Measurements from ENCODE around the gene ATP1A2. TPM values are rescaled to one million over a fixed set of nuclear protein-coding genes. Genes with fewer than 3 reads are reported as not detected.

ATP1A2 gene
- total RNA-seq, 4 donors from 2014 or later: 1.1 to 5.8 (median 5.0) TPM

DNA sequence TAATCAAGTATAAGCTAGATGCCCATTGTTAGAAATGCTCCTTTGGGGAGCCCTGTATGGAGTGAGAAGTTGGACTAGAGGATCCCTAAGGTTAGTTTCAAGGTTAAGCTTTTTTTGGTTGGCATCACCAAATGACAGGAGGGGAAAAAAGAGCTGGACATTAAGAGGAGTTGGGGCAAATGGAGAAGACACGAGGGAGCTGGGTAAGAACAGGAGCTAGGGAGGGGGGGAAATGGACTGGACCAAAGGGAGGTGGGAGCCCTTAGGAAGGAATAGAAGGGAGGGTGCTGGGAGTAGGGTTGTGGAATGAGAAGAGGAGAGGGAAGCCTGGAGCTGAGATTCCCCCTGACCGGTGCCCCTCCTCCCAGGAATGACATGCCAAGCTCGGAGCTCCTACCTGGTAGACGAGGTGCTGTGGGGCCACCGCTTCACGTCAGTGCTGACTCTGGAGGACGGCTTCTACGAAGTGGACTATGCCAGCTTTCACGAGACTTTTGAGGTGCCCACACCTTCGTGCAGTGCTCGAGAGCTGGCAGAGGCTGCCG is 28.4 kb upstream of the ATP1A2 start:
- intact Hi-C loops (cut with DNase I; ENCODE audit: low total_unique reads): no loop called here
- H3K4me3 ChIP-seq (ENCODE audit: low read depth, poor library complexity, severe bottlenecking): no peak overlapping the region
- DNase-seq (ENCODE audit: low spot score in 2 of 2): no peak
- WGBS, 2 donors: 91 to 94% methylated on average over 12 of the region's 12 CpGs
- TF ChIP-seq POLR2A (IDR thresholded peaks at IDR 0.05): no peak

DNA sequence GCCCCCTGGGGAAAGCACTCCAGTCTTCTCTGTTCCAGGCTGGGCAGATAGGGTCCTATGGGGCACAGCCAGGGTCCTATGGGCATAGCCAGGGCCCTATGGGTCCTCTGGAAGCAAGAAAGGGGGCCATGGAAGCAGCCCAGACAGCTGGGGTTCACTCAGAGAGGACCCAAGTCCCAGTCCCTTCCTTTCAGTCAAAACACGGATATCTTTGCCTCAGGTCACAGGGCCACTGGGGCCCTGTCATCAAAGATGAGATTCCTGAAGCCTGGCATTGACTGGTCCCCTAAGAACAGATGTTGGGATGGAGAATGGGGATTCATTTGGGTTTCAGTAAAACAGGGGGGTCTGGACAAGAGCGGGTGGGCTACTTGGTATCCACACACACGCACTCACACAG is 25.7 kb upstream of the ATP1A2 start:
- no peak for TF ChIP-seq POLR2A (IDR thresholded peaks at IDR 0.05)
- TF ChIP-seq, protein P1, sequence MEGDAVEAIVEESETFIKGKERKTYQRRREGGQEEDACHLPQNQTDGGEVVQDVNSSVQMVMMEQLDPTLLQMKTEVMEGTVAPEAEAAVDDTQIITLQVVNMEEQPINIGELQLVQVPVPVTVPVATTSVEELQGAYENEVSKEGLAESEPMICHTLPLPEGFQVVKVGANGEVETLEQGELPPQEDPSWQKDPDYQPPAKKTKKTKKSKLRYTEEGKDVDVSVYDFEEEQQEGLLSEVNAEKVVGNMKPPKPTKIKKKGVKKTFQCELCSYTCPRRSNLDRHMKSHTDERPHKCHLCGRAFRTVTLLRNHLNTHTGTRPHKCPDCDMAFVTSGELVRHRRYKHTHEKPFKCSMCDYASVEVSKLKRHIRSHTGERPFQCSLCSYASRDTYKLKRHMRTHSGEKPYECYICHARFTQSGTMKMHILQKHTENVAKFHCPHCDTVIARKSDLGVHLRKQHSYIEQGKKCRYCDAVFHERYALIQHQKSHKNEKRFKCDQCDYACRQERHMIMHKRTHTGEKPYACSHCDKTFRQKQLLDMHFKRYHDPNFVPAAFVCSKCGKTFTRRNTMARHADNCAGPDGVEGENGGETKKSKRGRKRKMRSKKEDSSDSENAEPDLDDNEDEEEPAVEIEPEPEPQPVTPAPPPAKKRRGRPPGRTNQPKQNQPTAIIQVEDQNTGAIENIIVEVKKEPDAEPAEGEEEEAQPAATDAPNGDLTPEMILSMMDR (IDR thresholded peaks at IDR 0.05): no peak
- intact Hi-C loops (cut with DNase I; ENCODE audit: low total_unique reads): no loop called here
- WGBS, 2 donors: 84 to 87% methylated on average over 3 of the region's 3 CpGs
- no peak overlapping the region for H3K4me3 ChIP-seq (ENCODE audit: low read depth, poor library complexity, severe bottlenecking)
- DNase-seq (ENCODE audit: low spot score in 2 of 2): no peak

DNA sequence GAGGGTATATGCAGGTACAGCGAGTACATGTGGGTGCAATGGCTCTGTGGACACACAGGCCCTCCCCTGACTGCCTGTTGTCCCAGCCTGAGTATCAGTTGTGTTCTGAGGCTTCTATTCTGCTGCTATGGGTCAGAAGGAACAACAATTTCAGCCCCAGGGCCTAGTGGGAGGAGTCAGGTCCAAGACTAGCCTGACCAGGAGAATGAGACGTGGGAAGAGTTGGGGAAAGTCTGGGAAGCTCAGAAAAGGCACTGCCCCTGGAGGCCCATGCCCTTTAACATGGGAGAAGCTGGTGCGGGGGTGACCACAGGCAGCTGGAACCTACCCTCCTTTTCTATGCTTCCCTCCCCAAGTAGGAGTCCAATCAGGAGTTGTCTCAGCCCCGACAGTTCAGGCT is 24.8 kb upstream of the ATP1A2 start:
- 81 to 86% methylated on average over 4 of the region's 4 CpGs for WGBS, 2 donors
- no peak overlapping the region for H3K4me3 ChIP-seq (ENCODE audit: low read depth, poor library complexity, severe bottlenecking)
- no peak for TF ChIP-seq POLR2A (IDR thresholded peaks at IDR 0.05)
- TF ChIP-seq, protein P1 (IDR thresholded peaks at IDR 0.05): no peak
- DNase-seq (ENCODE audit: low spot score in 2 of 2): no peak
- intact Hi-C loops (cut with DNase I; ENCODE audit: low total_unique reads): no loop called here

GRCh38 chr1:160091666-160092223 is 23.8 kb upstream of the ATP1A2 start:
- no peak for DNase-seq (ENCODE audit: low spot score in 2 of 2)
- WGBS, 2 donors: 95 to 99% methylated on average over 5 of the region's 5 CpGs
- intact Hi-C loops (cut with DNase I; ENCODE audit: low total_unique reads): no loop called here
- H3K4me3 ChIP-seq (ENCODE audit: low read depth, poor library complexity, severe bottlenecking): no peak overlapping the region
- no peak for TF ChIP-seq POLR2A (IDR thresholded peaks at IDR 0.05)
- TF ChIP-seq, protein P1 (IDR thresholded peaks at IDR 0.05): no peak

DNA sequence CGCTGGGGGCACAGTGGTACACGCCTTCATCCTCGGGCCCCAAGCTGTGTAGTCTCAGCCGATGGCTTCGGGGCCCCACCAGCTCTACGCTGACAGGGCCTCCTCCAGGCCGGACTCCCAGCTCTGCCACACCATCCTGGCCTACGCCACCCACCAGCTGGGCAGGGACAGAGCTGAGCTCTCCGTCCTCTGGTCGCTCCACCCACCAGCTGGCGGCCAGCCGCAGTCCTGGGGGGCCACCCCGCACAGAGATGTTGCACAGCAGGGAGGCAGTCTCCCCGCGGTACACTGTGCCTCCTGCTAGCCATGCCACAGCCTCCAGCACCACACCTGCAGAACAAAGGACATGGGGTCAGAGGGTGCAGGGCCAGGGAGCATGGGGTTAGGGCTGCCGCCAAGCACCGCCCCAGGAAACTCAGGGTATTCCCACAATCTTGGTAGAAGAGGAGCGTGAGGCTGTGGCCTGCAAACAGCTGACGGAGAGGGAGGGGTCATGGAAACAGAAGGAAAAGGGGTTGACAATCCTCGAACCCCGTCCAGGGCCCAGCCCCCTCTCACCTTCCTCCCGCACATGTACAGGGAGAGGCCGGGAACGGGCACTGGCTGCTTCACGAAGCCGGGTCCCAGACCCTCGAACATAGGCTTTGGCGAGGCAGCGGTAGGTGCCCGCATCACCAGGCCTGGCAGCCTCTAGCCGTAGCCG is 23.0 kb upstream of the ATP1A2 start:
- 92 to 94% methylated on average over 31 to 32 of the region's 32 CpGs for WGBS, 2 donors
- TF ChIP-seq, protein P1 (IDR thresholded peaks at IDR 0.05): no peak
- no peak for DNase-seq (ENCODE audit: low spot score in 2 of 2)
- no peak overlapping the region for H3K4me3 ChIP-seq (ENCODE audit: low read depth, poor library complexity, severe bottlenecking)
- intact Hi-C loops (cut with DNase I; ENCODE audit: low total_unique reads): no loop called here

GRCh38 chr1:160093069-160093395 is 22.5 kb upstream of the ATP1A2 start:
- WGBS, 2 donors: 78 to 80% methylated on average over 8 to 9 of the region's 9 CpGs

More at GRCh38 chr1:160093069-160093395, 22.5 kb upstream of the ATP1A2 start:
- DNase-seq (ENCODE audit: low spot score in 2 of 2): no peak
- TF ChIP-seq POLR2A (IDR thresholded peaks at IDR 0.05): no peak
- TF ChIP-seq, protein P1 (IDR thresholded peaks at IDR 0.05): no peak
- no peak overlapping the region for H3K4me3 ChIP-seq (ENCODE audit: low read depth, poor library complexity, severe bottlenecking)
- intact Hi-C loops (cut with DNase I; ENCODE audit: low total_unique reads): no loop called here
